ENCODE results near the gene NRXN3. TPM values are rescaled to one million over a fixed set of nuclear protein-coding genes. Genes with fewer than 3 reads are reported as not detected.

Gene NRXN3
- total and polyA plus RNA-seq, 2 of the 13 experiments (the other 11 are each of a cell fraction or from before 2014, with no cell fraction given): 0.03 TPM; not detected in 1

DNA sequence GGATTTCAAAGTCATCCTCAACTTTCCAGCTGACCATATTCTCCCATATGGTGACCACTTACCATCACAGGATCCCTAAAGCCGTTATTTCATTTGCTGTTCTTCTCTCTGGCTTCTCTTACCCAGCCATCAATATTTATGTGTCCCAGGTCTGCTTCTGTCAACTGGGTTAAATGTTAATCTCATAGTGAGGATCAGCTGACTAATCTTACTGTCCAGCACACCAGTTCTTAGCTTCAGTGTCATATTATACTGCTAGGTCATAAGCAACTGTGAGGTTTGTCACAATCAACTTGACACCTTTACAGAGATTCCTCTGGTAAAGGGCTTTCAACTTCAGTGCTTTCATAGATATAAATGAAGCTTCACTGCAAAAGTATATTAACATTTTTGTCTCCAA is 1746.7 kb downstream of the NRXN3 start:
- ATAC-seq (no peak), FAIRE-seq (no peak), DNase-seq (ENCODE audit: low spot score) (no peak)
- Histone ChIP-seq H3K27me3 (ENCODE audit: control insufficient read depth in 1 of 2, insufficient read depth in 2 of 2, low read length in 2 of 2) (no peaks in the 10 kb centered on the region), H2AFZ (ENCODE audit: low read length) (no peak overlapping the region), H3K79me2 (ENCODE audit: insufficient read depth, low read length) (no peaks in the 10 kb centered on the region), H3K9me3 (ENCODE audit: low read length) (peaks cover 90% of the 10 kb centered on the region), H3K4me1 (ENCODE audit: insufficient read depth, low read length) (no peaks in the 10 kb centered on the region), H3K4me3 (replicated peaks in 1 of 3; ENCODE audit: insufficient read depth in 1 of 3, low read depth in 2 of 3, low read length in 3 of 3) (no peak overlapping the region), H3K4me2 (ENCODE audit: low read depth, low read length) (no peak overlapping the region), H4K20me1 (ENCODE audit: insufficient read depth, low read length) (no peaks in the 10 kb centered on the region), H3K9ac (ENCODE audit: insufficient read depth, low read depth, low read length) (no peak overlapping the region), H3K27ac (ENCODE audit: extremely low read length, insufficient read depth, low read length) (no peak overlapping the region), H3K36me3 (replicated peaks in 1 of 2; ENCODE audit: control insufficient read depth in 1 of 2, insufficient read depth in 2 of 2, low read length in 2 of 2) (no peaks in the 10 kb centered on the region)
- 0% methylated on average over 1 of the region's 1 CpG for WGBS (ENCODE audit: low lambda C conversion rate)
- ChIA-PET CTCF (ENCODE audit: low intra/inter-chr PET ratio, low total read pairs) (no interaction called here), POLR2A (no interaction called here)
- BruUV-seq (replicated peaks): no TSS peak
- TF ChIP-seq ZNF562 (CRISPR knock-in tag; IDR thresholded peaks at IDR 0.05; ENCODE audit: borderline replicate concordance) (no peak), HNF4A (CRISPR knock-in tag; IDR thresholded peaks at IDR 0.05) (no peak), ZFYVE20 (CRISPR knock-in tag; IDR thresholded peaks at IDR 0.05; ENCODE audit: borderline replicate concordance, low read depth) (no peak), ZFP37 (CRISPR knock-in tag; IDR thresholded peaks at IDR 0.05; ENCODE audit: borderline replicate concordance) (no peak), CEBPB (IDR thresholded peaks at IDR 0.05; ENCODE audit: borderline replicate concordance, low read depth, low read length) (no peak), TCF12 (IDR thresholded peaks at IDR 0.05) (no peak), TCF12 (CRISPR knock-in tag; IDR thresholded peaks at IDR 0.05) (no peak), ARNTL (CRISPR knock-in tag; IDR thresholded peaks at IDR 0.05) (no peak), ZSCAN21 (CRISPR knock-in tag; IDR thresholded peaks at IDR 0.05; ENCODE audit: borderline replicate concordance) (no peak), FOXA1 (IDR thresholded peaks at IDR 0.05) (no peak), FOXA1 (CRISPR knock-in tag; IDR thresholded peaks at IDR 0.05) (no peak), RBFOX2 (IDR thresholded peaks at IDR 0.05; ENCODE audit: low read depth, low read length) (no peak), NFRKB (IDR thresholded peaks at IDR 0.05) (no peak), PRMT3 (CRISPR knock-in tag; IDR thresholded peaks at IDR 0.05; ENCODE audit: borderline replicate concordance, low read depth) (no peak), PAF1 (CRISPR knock-in tag; IDR thresholded peaks at IDR 0.05) (no peak), RFX1 (IDR thresholded peaks at IDR 0.05) (no peak)
- TF ChIP-seq, protein P1, sequence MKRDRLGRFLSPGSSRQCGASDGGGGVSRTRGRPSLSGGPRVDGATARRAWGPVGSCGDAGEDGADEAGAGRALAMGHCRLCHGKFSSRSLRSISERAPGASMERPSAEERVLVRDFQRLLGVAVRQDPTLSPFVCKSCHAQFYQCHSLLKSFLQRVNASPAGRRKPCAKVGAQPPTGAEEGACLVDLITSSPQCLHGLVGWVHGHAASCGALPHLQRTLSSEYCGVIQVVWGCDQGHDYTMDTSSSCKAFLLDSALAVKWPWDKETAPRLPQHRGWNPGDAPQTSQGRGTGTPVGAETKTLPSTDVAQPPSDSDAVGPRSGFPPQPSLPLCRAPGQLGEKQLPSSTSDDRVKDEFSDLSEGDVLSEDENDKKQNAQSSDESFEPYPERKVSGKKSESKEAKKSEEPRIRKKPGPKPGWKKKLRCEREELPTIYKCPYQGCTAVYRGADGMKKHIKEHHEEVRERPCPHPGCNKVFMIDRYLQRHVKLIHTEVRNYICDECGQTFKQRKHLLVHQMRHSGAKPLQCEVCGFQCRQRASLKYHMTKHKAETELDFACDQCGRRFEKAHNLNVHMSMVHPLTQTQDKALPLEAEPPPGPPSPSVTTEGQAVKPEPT (CRISPR knock-in tag; IDR thresholded peaks at IDR 0.05; ENCODE audit: low read depth): no peak
- TF ChIP-seq, protein P2, sequence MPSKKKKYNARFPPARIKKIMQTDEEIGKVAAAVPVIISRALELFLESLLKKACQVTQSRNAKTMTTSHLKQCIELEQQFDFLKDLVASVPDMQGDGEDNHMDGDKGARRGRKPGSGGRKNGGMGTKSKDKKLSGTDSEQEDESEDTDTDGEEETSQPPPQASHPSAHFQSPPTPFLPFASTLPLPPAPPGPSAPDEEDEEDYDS (CRISPR knock-in tag; IDR thresholded peaks at IDR 0.05): no peak
- TF ChIP-seq, protein P3, sequence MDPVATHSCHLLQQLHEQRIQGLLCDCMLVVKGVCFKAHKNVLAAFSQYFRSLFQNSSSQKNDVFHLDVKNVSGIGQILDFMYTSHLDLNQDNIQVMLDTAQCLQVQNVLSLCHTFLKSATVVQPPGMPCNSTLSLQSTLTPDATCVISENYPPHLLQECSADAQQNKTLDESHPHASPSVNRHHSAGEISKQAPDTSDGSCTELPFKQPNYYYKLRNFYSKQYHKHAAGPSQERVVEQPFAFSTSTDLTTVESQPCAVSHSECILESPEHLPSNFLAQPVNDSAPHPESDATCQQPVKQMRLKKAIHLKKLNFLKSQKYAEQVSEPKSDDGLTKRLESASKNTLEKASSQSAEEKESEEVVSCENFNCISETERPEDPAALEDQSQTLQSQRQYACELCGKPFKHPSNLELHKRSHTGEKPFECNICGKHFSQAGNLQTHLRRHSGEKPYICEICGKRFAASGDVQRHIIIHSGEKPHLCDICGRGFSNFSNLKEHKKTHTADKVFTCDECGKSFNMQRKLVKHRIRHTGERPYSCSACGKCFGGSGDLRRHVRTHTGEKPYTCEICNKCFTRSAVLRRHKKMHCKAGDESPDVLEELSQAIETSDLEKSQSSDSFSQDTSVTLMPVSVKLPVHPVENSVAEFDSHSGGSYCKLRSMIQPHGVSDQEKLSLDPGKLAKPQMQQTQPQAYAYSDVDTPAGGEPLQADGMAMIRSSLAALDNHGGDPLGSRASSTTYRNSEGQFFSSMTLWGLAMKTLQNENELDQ (CRISPR knock-in tag; IDR thresholded peaks at IDR 0.05; ENCODE audit: borderline replicate concordance): no peak
- TF ChIP-seq, protein P4, sequence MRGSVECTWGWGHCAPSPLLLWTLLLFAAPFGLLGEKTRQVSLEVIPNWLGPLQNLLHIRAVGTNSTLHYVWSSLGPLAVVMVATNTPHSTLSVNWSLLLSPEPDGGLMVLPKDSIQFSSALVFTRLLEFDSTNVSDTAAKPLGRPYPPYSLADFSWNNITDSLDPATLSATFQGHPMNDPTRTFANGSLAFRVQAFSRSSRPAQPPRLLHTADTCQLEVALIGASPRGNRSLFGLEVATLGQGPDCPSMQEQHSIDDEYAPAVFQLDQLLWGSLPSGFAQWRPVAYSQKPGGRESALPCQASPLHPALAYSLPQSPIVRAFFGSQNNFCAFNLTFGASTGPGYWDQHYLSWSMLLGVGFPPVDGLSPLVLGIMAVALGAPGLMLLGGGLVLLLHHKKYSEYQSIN (CRISPR knock-in tag; IDR thresholded peaks at IDR 0.05; ENCODE audit: borderline replicate concordance): no peak
- in situ Hi-C loops (cut with HindIII; ENCODE audit: extremely low pct_ligation_motif_present, low pct_unique_long_range_greater_than_20kb) (no loop called here), intact Hi-C loops (cut with micrococcal nuclease; ENCODE audit: unreplicated experiment) (no loop called here)

Data from HepG2 (cell line).